Esophagus muscularis mucosa (tissue), 4 donors: ENCODE data around the gene SPAG16. TPM values are rescaled to one million over a fixed set of nuclear protein-coding genes. Genes with fewer than 3 reads are reported as not detected.

Source experiments
- DNase-seq: peaks from one replicate; pipeline ENCODE4 v3.0.0-alpha.2; 2017; ENCODE audit errors: extremely low spot score
- H3K27ac ChIP-seq, 4 donors: fragments of 200-600 bp; sonication (generic); replicated peaks in 1 of 4; 1 replicate in 3 of 4; 2 replicates in 1 of 4; pipeline ENCODE4 v1.5.1; 2016 to 2019; ENCODE audit warnings: mild to moderate bottlenecking in 1 of 4
- H3K27me3 ChIP-seq, 4 donors: fragments of 200-600 bp; sonication (generic); one replicate each; pipeline versions ENCODE4 v1.5.1 to v1.6.0; 2016 to 2019
- H3K36me3 ChIP-seq, 4 donors: fragments of 200-600 bp; sonication (generic); one replicate each; pipeline ENCODE4 v1.5.1; 2016 to 2019
- H3K4me1 ChIP-seq, 4 donors: fragments of 200-600 bp; sonication (generic); one replicate each; pipeline ENCODE4 v1.5.1; 2016 to 2019
- H3K4me3 ChIP-seq, 4 donors: fragments of 200-600 bp; sonication (generic); 1 replicate in 2 of 4; 2 replicates in 2 of 4; pipeline ENCODE4 v1.5.1; 2016 to 2019; ENCODE audit warnings: mild to moderate bottlenecking in 4 of 4, moderate library complexity in 1 of 4
- H3K9me3 ChIP-seq, 4 donors: fragments of 200-600 bp; sonication (generic); 1 replicate in 3 of 4; 2 replicates in 1 of 4; pipeline ENCODE4 v1.5.1; 2016 to 2019
- CTCF ChIP-seq, 3 experiments: fragments of 200-600 bp in 2 of 3; fragments of 450-650 bp in 1 of 3; sonication (generic) in 2 of 3; IDR thresholded peaks; one replicate each; pipeline ENCODE4 v1.5.1; 2017 to 2019; ENCODE audit warnings: antibody characterized with exemption in 3 of 3, mild to moderate bottlenecking in 2 of 3, moderate library complexity in 1 of 3
- EP300 ChIP-seq: sonication (generic); formaldehyde crosslinking; IDR thresholded peaks from one replicate; pipeline ENCODE4 v1.6.1; 2017; ENCODE audit warnings: antibody characterized with exemption
- POLR2A ChIP-seq: fragments of 450-650 bp; IDR thresholded peaks from one replicate; pipeline ENCODE4 v1.6.1; 2017; ENCODE audit warnings: antibody characterized with exemption, moderate library complexity, mild to moderate bottlenecking, low read depth
- POLR2AphosphoS5 ChIP-seq, 2 donors: sonication (generic); formaldehyde crosslinking; IDR thresholded peaks; one replicate each; pipeline ENCODE4 v1.6.1; 2017; ENCODE audit warnings: antibody characterized with exemption in 2 of 2
- WGBS: methylation state at CpG from one replicate; pipeline ENCODE4 v1.1.5; 2018; 5-methylcytosine and 5-hydroxymethylcytosine counted together
- intact Hi-C: fragments of 100-400 bp; cut with DNase I; formaldehyde crosslinking; loops from one replicate; pipeline ENCODE4 v1.15.1; 2023
- total RNA-seq, 4 donors: library from RNA; depleted of rRNA; stranded (reverse); fragments of >200 nt; gene quantifications; one replicate each; pipeline versions ENCODE4 v1.1.0 to v1.2.1, GENCODE V29; 2016

The SPAG16 gene
- total RNA-seq, 4 donors from 2014 or later: 26.8 to 36.1 (median 31.0) TPM

- TF ChIP-seq POLR2AphosphoS5 (IDR thresholded peaks at IDR 0.05) (no peak), POLR2A (no peak), EP300 (no peak), CTCF (IDR thresholded peaks at IDR 0.05) (no peak)
- no peaks in the 10 kb centered on the region for H3K9me3 ChIP-seq
- no peak overlapping the region for H3K27ac ChIP-seq
- no peaks in the 10 kb centered on the region for H3K27me3 ChIP-seq
- H3K4me1 ChIP-seq: peaks cover 0 to 3% (median 0%) of the 10 kb centered on the region in 4 donors
- DNase-seq: no peak
- no peaks in the 10 kb centered on the region for H3K36me3 ChIP-seq
- intact Hi-C loops: no loop called here
- no peak overlapping the region for H3K4me3 ChIP-seq
- WGBS: 50% methylated on average over 1 of the region's 1 CpG
Observed at GRCh38 chr2:214127571-214127970, 843.3 kb downstream of the SPAG16 start.

- TF ChIP-seq POLR2A (no peak), CTCF (IDR thresholded peaks at IDR 0.05) (no peak), POLR2AphosphoS5 (IDR thresholded peaks at IDR 0.05) (no peak), EP300 (no peak)
- no peaks in the 10 kb centered on the region for H3K36me3 ChIP-seq
- peaks cover 0 to 3% (median 0%) of the 10 kb centered on the region in 4 donors for H3K4me1 ChIP-seq
- H3K9me3 ChIP-seq: no peaks in the 10 kb centered on the region
- no peak overlapping the region for H3K27ac ChIP-seq
- no peak for DNase-seq
- intact Hi-C loops: no loop called here
- H3K4me3 ChIP-seq: no peak overlapping the region
- 84% methylated on average over 1 of the region's 1 CpG for WGBS
- no peaks in the 10 kb centered on the region for H3K27me3 ChIP-seq
Observed at GRCh38 chr2:214128040-214128439, 843.8 kb downstream of the SPAG16 start.

GRCh38 chr2:214130114-214130513, 845.9 kb downstream of the SPAG16 start:
- no peaks in the 10 kb centered on the region for H3K9me3 ChIP-seq
- no peak for DNase-seq
- no peak overlapping the region for H3K4me3 ChIP-seq
- TF ChIP-seq CTCF (IDR thresholded peaks at IDR 0.05): no peak
- no peak for TF ChIP-seq POLR2AphosphoS5 (IDR thresholded peaks at IDR 0.05)
- no peak for TF ChIP-seq EP300
- no peak for TF ChIP-seq POLR2A
- no peaks in the 10 kb centered on the region for H3K36me3 ChIP-seq
- H3K27ac ChIP-seq: no peak overlapping the region
- 32% methylated on average over 2 of the region's 2 CpGs for WGBS
- peaks cover 0 to 3% (median 0%) of the 10 kb centered on the region in 4 donors for H3K4me1 ChIP-seq
- intact Hi-C loops: no loop called here
- H3K27me3 ChIP-seq: no peaks in the 10 kb centered on the region

GRCh38 chr2:214135966-214136365, 851.7 kb downstream of the SPAG16 start:
- no peak for DNase-seq
- no peak overlapping the region for H3K27ac ChIP-seq
- H3K9me3 ChIP-seq: no peaks in the 10 kb centered on the region
- no peak for TF ChIP-seq POLR2AphosphoS5 (IDR thresholded peaks at IDR 0.05)
- TF ChIP-seq CTCF (IDR thresholded peaks at IDR 0.05): no peak
- no peak for TF ChIP-seq EP300
- TF ChIP-seq POLR2A: no peak
- H3K27me3 ChIP-seq: no peaks in the 10 kb centered on the region
- no peaks in the 10 kb centered on the region for H3K4me1 ChIP-seq
- intact Hi-C loops: no loop called here
- H3K36me3 ChIP-seq: no peaks in the 10 kb centered on the region
- H3K4me3 ChIP-seq: no peak overlapping the region
- WGBS: 83% methylated on average over 1 of the region's 1 CpG

GRCh38 chr2:214138779-214139178, 854.5 kb downstream of the SPAG16 start:
- Histone ChIP-seq H3K4me1 (no peaks in the 10 kb centered on the region), H3K27me3 (no peaks in the 10 kb centered on the region), H3K36me3 (no peaks in the 10 kb centered on the region), H3K27ac (no peak overlapping the region), H3K9me3 (no peaks in the 10 kb centered on the region), H3K4me3 (no peak overlapping the region)
- intact Hi-C loops: no loop called here
- DNase-seq: no peak
- TF ChIP-seq POLR2A: no peak
- no peak for TF ChIP-seq CTCF (IDR thresholded peaks at IDR 0.05)
